Suppressor macrophage treated with lipopolysaccharide for 4 hours (primary cell): ENCODE results near the gene TMEM95.

Experiments used
- DNase-seq: peaks from one replicate; pipeline ENCODE4 v3.0.0-alpha.2; 2020

The TMEM95 gene

GRCh38 chr17:7355053-7355452 lies at the start of gene TMEM95:
TSS of gene TMEM95 (plus strand) at chr17:7355156. CDS start at chr17:7355205, 49 bp downstream.
- DNase-seq: no peak

- peak; percentile 100 for DNase-seq
Observed at GRCh38 chr17:7306911-7307685, 47.9 kb upstream of the TMEM95 start, which contains the start of gene EIF5A. TSS of gene EIF5A (plus strand) at chr17:7307628. CDS start at chr17:7309636, 2,008 bp downstream.

- peak; percentile 69 for DNase-seq
Observed at GRCh38 chr17:7307686-7308624, 47.0 kb upstream of the TMEM95 start.

- peak; percentile 92 for DNase-seq
Observed at GRCh38 chr17:7308625-7309433, 46.1 kb upstream of the TMEM95 start.

GRCh38 chr17:7309628-7310027 lies 45.3 kb upstream of the TMEM95 start:
- DNase-seq: no peak

GRCh38 chr17:7311110-7311705 lies 43.7 kb upstream of the TMEM95 start:
- DNase-seq: no peak

- DNase-seq: no peak
Observed at GRCh38 chr17:7312432-7313087, 42.4 kb upstream of the TMEM95 start.

- DNase-seq: no peak
Observed at GRCh38 chr17:7313088-7313889, 41.7 kb upstream of the TMEM95 start.

GRCh38 chr17:7313890-7314718 lies 40.9 kb upstream of the TMEM95 start:
- no peak for DNase-seq

GRCh38 chr17:7314719-7315569 lies 40.0 kb upstream of the TMEM95 start, which contains the start of gene GPS2:
TSS of gene GPS2 (minus strand) at chr17:7315360. CDS start at chr17:7315052, 308 bp downstream.
- peak; percentile 92 for DNase-seq

- DNase-seq: no peak
Observed at GRCh38 chr17:7315570-7316235, 39.3 kb upstream of the TMEM95 start.

GRCh38 chr17:7317161-7317803 lies 37.7 kb upstream of the TMEM95 start:
- no peak for DNase-seq

- DNase-seq: no peak
Observed at GRCh38 chr17:7318121-7318860, 36.7 kb upstream of the TMEM95 start.

GRCh38 chr17:7321466-7321865 lies 33.5 kb upstream of the TMEM95 start:
- no peak for DNase-seq

GRCh38 chr17:7322520-7323194 lies 32.3 kb upstream of the TMEM95 start:
- no peak for DNase-seq

GRCh38 chr17:7323731-7324437 lies 31.1 kb upstream of the TMEM95 start:
- peak; percentile 57 for DNase-seq
